ENCODE data around the gene PARM1.
"Not testable (repeated sequence)": the region's sequence is repeated elsewhere in the genome, so short reads cannot be mapped to it uniquely, and the experiment has no call there.

The PARM1 gene

DNA sequence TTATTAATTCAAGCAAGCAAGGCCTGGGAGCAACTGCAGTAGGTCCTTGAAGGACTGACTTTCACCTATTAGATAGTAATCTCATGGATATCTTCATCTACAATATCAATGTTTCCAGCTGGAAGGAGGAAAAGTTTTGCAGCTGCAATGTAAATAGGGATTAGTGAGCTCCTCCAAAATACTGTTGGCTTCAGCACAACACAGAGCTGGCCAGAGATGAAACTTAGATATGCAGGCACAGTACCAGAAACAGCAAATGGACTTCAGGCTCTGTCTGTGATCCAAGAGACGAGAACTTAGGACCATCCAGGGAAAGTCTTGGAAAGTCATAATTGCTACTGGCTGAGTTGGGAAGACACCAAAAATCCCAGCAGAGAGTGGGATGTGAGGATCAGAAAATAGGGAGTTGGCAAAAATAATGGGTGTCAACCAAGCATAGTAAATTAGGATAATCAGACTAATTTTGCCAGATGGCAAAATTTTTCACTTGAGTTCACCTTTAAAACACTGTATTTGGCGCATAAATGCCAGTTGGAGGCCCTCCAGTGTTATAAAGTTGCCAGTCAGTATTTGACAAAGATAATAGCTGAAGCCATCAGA, 57.5 kb downstream of the PARM1 start:
- no peak overlapping the region for H3K4me3 ChIP-seq (ENCODE audit: low read depth in 1 of 2, low read length in 2 of 2)
- no peaks in the 10 kb centered on the region for H3K9me3 ChIP-seq (ENCODE audit: control insufficient read depth in 1 of 2, low read length in 2 of 2)
- no peaks in the 10 kb centered on the region for H3K36me3 ChIP-seq (ENCODE audit: control insufficient read depth in 1 of 2, insufficient read depth in 2 of 2, low read length in 2 of 2)
- H3K4me1 ChIP-seq (ENCODE audit: control insufficient read depth in 1 of 2, insufficient read depth in 2 of 2, low read length in 2 of 2), result no peaks in the 10 kb centered on the region
- no peak overlapping the region for H3K27ac ChIP-seq (ENCODE audit: low read length)
- H3K27me3 ChIP-seq (ENCODE audit: low read depth, low read length), result no peaks in the 10 kb centered on the region

DNA sequence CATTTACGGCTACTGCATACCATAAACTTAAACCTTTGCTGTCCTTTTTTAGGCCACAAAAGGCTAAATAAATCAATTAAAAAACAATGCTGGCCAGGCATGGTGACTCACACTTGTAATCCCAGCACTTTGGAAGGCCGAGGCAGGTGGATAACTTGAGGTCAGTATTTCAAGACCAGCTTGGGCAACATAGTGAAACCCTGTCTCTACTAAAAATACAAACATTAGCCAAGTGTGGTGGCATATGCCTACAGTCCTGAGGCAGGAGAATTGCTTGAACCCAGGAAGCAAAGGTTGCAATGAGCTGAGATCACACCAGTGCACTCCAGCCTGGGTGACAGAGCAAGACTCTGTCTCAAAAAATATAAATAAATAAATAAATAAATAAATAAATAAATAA, 61.5 kb downstream of the PARM1 start:
- not testable (repeated sequence) for H3K4me1 ChIP-seq (ENCODE audit: control insufficient read depth in 1 of 2, insufficient read depth in 2 of 2, low read length in 2 of 2); H3K36me3 ChIP-seq (ENCODE audit: control insufficient read depth in 1 of 2, insufficient read depth in 2 of 2, low read length in 2 of 2); H3K27me3 ChIP-seq (ENCODE audit: low read depth, low read length); H3K4me3 ChIP-seq (ENCODE audit: low read depth in 1 of 2, low read length in 2 of 2); H3K27ac ChIP-seq (ENCODE audit: low read length); H3K9me3 ChIP-seq (ENCODE audit: control insufficient read depth in 1 of 2, low read length in 2 of 2)

- H3K27me3 ChIP-seq (ENCODE audit: low read depth, low read length), result no peaks in the 10 kb centered on the region
These were observed 64.1 kb downstream of the PARM1 start for GRCh38 chr4:74996996-74997395.

DNA sequence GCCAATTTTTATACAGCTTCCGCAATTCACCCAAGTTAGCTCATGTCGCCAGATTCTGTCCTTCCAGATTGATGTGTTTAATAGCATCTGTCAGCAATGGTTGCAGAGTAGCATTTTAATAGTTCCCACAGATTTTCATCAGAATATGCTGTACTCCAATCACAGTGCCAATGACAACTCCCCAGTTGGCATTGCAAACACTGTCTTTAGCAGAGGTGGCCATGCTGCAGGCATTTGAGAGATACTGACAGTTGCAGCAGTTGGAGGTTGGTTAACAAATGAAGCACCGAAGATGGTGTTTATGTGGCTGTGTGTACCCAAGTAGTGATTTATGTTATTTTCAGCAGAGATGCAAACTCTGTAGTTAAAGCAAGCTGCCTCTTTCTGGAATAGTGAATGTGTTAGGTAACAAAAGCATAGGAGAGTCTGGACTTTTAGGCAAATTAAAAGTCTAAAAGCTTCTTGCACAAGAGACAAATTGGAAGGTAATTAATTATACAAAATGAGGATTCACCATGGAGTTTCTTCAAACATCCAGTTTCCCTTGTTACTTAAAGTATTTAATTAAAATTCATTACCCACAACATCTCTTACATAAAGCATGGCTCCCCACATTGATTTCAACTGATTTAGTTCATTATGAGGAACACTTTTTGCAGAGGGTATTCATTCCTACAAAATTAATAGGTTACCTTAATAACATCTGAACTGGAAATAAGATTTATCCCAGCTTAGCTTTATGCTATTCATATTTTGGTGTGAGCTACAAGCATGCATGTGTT, 65.2 kb downstream of the PARM1 start:
- H3K9me3 ChIP-seq (ENCODE audit: control insufficient read depth in 1 of 2, low read length in 2 of 2), result no peaks in the 10 kb centered on the region
- H3K27me3 ChIP-seq (ENCODE audit: low read depth, low read length), result no peaks in the 10 kb centered on the region
- H3K4me3 ChIP-seq (ENCODE audit: low read depth in 1 of 2, low read length in 2 of 2), result no peak overlapping the region
- no peaks in the 10 kb centered on the region for H3K36me3 ChIP-seq (ENCODE audit: control insufficient read depth in 1 of 2, insufficient read depth in 2 of 2, low read length in 2 of 2)
- H3K4me1 ChIP-seq (ENCODE audit: control insufficient read depth in 1 of 2, insufficient read depth in 2 of 2, low read length in 2 of 2), result no peaks in the 10 kb centered on the region
- no peak overlapping the region for H3K27ac ChIP-seq (ENCODE audit: low read length)

More at GRCh38 chr4:74996996-74997395, 64.1 kb downstream of the PARM1 start:
- Histone ChIP-seq H3K27ac (ENCODE audit: low read length) (no peak overlapping the region), H3K4me1 (ENCODE audit: control insufficient read depth in 1 of 2, insufficient read depth in 2 of 2, low read length in 2 of 2) (no peaks in the 10 kb centered on the region), H3K9me3 (ENCODE audit: control insufficient read depth in 1 of 2, low read length in 2 of 2) (no peaks in the 10 kb centered on the region), H3K4me3 (ENCODE audit: low read depth in 1 of 2, low read length in 2 of 2) (no peak overlapping the region), H3K36me3 (ENCODE audit: control insufficient read depth in 1 of 2, insufficient read depth in 2 of 2, low read length in 2 of 2) (no peaks in the 10 kb centered on the region)

DNA sequence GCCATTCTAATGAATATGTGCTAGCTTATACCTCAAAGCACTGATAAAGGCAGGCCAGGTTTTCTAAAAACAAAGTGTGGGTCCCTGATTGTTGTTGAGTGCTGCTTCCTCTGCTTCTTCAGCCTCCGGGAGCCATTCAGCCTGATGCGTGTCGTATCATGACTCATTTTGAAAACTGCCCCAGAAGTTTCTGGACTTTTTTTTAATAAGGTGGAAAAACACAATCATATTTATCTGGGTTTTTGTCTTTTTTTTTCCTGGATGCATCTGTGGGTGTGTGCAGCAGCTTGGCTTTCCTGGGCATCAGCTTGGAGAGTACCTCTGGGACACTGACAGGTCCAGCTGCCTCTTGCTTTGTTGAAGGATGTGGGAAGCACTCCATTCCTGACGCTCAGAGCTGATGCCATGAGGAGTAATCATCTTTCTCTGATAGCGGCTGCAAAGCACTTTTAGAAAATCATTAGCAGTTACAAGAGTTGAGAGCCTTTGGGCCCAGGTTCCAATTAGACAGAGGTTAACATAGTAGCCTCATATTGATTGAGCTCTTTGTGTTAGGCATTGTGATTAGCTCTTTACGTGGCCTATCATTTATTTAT, 66.9 kb downstream of the PARM1 start:
- no peaks in the 10 kb centered on the region for H3K9me3 ChIP-seq (ENCODE audit: control insufficient read depth in 1 of 2, low read length in 2 of 2)
- H3K36me3 ChIP-seq (ENCODE audit: control insufficient read depth in 1 of 2, insufficient read depth in 2 of 2, low read length in 2 of 2), result no peaks in the 10 kb centered on the region
- H3K4me1 ChIP-seq (ENCODE audit: control insufficient read depth in 1 of 2, insufficient read depth in 2 of 2, low read length in 2 of 2), result no peaks in the 10 kb centered on the region
- no peaks in the 10 kb centered on the region for H3K27me3 ChIP-seq (ENCODE audit: low read depth, low read length)
- no peak overlapping the region for H3K4me3 ChIP-seq (ENCODE audit: low read depth in 1 of 2, low read length in 2 of 2)
- no peak overlapping the region for H3K27ac ChIP-seq (ENCODE audit: low read length)

DNA sequence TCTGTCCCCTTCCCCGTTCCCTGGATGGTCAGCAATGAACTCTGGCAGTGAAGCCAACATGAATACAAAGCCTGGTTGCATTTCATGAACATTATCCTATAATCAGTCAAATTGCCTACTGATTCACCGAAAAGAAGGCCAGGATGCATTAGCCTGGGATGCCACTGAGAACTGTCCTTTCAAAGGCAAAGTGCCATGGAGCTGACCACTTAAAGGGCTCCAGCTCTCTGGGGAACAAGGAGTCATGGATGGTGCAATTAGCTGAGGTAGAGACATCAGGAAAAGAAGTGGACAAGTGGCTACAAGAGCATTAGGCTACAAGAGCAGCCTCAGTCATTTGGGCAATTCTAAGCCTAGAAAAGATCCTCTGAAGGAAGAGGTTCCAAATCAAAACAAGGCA, 69.0 kb downstream of the PARM1 start:
- H3K9me3 ChIP-seq (ENCODE audit: control insufficient read depth in 1 of 2, low read length in 2 of 2), result no peaks in the 10 kb centered on the region
- H3K4me3 ChIP-seq (ENCODE audit: low read depth in 1 of 2, low read length in 2 of 2), result no peak overlapping the region
- no peaks in the 10 kb centered on the region for H3K4me1 ChIP-seq (ENCODE audit: control insufficient read depth in 1 of 2, insufficient read depth in 2 of 2, low read length in 2 of 2)
- H3K27me3 ChIP-seq (ENCODE audit: low read depth, low read length), result no peaks in the 10 kb centered on the region
- no peak overlapping the region for H3K27ac ChIP-seq (ENCODE audit: low read length)
- H3K36me3 ChIP-seq (ENCODE audit: control insufficient read depth in 1 of 2, insufficient read depth in 2 of 2, low read length in 2 of 2), result no peaks in the 10 kb centered on the region

DNA sequence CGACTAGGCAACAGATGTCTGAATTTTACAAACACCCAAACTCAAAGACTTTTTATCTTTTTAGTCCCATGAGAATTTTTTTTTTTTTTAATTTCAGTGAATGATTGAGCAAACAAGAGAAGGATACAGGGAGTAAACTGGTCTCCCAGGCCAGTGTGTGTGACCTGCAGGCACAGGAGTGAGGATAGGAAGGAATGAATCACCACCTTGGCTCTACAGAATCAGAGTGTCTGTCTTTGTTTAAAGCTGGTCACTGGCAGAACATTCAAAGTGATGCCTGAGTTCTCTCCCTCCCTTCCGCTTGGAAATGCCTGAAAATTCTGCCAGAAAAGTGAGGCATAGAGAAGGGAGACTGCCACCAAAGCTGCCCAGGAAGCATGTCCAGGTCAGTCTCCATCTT, 69.5 kb downstream of the PARM1 start:
- no peaks in the 10 kb centered on the region for H3K4me1 ChIP-seq (ENCODE audit: control insufficient read depth in 1 of 2, insufficient read depth in 2 of 2, low read length in 2 of 2)
- H3K27me3 ChIP-seq (ENCODE audit: low read depth, low read length), result no peaks in the 10 kb centered on the region
- H3K27ac ChIP-seq (ENCODE audit: low read length), result no peak overlapping the region
- no peak overlapping the region for H3K4me3 ChIP-seq (ENCODE audit: low read depth in 1 of 2, low read length in 2 of 2)
- peaks cover 2 to 3% of the 10 kb centered on the region in 2 donors for H3K9me3 ChIP-seq (ENCODE audit: control insufficient read depth in 1 of 2, low read length in 2 of 2)
- no peaks in the 10 kb centered on the region for H3K36me3 ChIP-seq (ENCODE audit: control insufficient read depth in 1 of 2, insufficient read depth in 2 of 2, low read length in 2 of 2)

- Histone ChIP-seq H3K9me3 (ENCODE audit: control insufficient read depth in 1 of 2, low read length in 2 of 2) (peaks cover 4 to 9% of the 10 kb centered on the region in 2 donors), H3K4me3 (ENCODE audit: low read depth in 1 of 2, low read length in 2 of 2) (no peak overlapping the region), H3K27me3 (ENCODE audit: low read depth, low read length) (no peaks in the 10 kb centered on the region), H3K27ac (ENCODE audit: low read length) (no peak overlapping the region), H3K4me1 (ENCODE audit: control insufficient read depth in 1 of 2, insufficient read depth in 2 of 2, low read length in 2 of 2) (no peaks in the 10 kb centered on the region), H3K36me3 (ENCODE audit: control insufficient read depth in 1 of 2, insufficient read depth in 2 of 2, low read length in 2 of 2) (no peaks in the 10 kb centered on the region)
These were observed 71.1 kb downstream of the PARM1 start for GRCh38 chr4:75003979-75004378.

DNA sequence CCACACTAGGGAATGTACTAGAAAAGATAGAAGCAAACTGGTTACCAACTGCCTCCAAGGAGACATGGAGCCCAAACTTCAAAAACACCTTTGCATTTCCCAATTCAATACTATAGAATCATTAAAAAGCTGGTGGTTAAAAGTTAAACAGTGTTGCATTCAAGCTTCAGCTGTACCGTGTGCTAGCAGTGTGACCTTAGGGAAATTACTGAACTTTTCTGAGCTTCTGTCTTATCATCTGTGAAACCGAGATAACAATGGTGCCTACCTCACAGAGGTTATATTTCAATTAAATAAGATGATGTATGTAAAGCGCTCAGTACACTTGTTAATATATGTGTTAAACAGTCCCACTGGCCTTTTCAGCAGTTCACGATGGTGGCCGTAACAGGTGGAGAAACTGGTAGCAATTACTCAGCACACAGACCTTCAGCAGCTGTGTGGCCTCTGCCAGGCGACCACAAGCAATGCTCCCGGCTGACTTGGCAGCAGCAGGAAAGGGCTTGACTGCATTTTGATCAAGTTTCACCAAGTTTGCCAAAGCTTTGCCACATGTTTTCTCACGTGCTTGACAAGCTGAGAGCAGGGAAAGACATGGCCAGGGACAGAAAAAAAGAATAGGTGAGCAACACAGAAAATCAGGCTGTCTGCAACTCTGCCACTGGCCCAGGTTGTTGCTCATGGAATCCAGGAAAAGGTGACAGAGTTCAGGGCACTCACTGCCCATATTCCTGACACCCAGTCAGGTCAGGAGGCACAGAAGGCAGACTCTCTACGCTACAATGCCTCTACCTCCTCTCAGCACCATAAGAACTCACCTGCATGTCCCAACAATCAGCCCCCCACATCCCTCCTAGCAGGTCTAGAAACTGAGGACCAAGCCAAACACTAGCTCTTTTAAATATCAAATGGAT, 72.1 kb downstream of the PARM1 start:
- no peak overlapping the region for H3K4me3 ChIP-seq (ENCODE audit: low read depth in 1 of 2, low read length in 2 of 2)
- H3K27ac ChIP-seq (ENCODE audit: low read length), result no peak overlapping the region
- H3K4me1 ChIP-seq (ENCODE audit: control insufficient read depth in 1 of 2, insufficient read depth in 2 of 2, low read length in 2 of 2), result no peaks in the 10 kb centered on the region
- peaks cover 4 to 9% of the 10 kb centered on the region in 2 donors for H3K9me3 ChIP-seq (ENCODE audit: control insufficient read depth in 1 of 2, low read length in 2 of 2)
- no peaks in the 10 kb centered on the region for H3K36me3 ChIP-seq (ENCODE audit: control insufficient read depth in 1 of 2, insufficient read depth in 2 of 2, low read length in 2 of 2)
- no peaks in the 10 kb centered on the region for H3K27me3 ChIP-seq (ENCODE audit: low read depth, low read length)

DNA sequence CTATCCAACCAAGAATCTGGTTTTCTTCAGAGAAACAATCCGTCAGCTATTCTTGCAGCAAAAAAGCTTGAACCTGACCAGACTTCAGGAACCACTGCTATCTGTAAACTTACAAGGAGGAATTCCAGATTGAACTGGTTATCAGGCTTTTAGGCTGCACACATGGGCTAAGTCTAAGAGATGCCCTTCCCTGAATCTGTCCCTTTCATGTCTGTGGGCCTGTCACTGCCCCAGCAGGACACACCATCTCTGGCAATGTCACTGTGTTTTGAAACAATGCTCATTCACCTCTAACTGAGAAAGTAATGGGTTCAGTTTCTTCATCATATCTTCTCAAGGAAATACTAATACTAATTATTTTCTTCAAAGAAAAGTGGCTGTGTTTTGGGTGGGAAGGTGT, 72.8 kb downstream of the PARM1 start:
- Histone ChIP-seq H3K27me3 (ENCODE audit: low read depth, low read length) (no peaks in the 10 kb centered on the region), H3K9me3 (ENCODE audit: control insufficient read depth in 1 of 2, low read length in 2 of 2) (peaks cover 4 to 9% of the 10 kb centered on the region in 2 donors), H3K36me3 (ENCODE audit: control insufficient read depth in 1 of 2, insufficient read depth in 2 of 2, low read length in 2 of 2) (no peaks in the 10 kb centered on the region), H3K4me3 (ENCODE audit: low read depth in 1 of 2, low read length in 2 of 2) (no peak overlapping the region), H3K4me1 (ENCODE audit: control insufficient read depth in 1 of 2, insufficient read depth in 2 of 2, low read length in 2 of 2) (no peaks in the 10 kb centered on the region), H3K27ac (ENCODE audit: low read length) (no peak overlapping the region)

DNA sequence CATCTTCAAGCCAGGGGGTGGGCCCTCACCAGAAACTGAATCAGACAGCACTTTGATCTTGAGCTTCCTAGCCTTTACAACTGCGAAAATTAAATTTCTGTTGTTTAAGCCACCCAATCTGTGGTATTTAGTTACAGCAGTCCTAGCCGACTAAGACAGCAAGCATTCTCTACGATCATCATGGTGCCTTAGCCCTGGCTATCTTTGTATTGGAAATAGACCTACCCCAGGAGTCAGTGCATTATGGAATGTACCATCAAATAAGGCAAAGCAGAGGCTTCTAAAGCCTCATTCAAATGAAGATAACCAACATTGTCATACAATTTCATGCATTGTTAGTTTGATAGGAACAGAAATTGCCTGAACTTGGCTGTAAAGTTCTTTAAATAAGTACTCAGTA, 75.0 kb downstream of the PARM1 start:
- H3K9me3 ChIP-seq (ENCODE audit: control insufficient read depth in 1 of 2, low read length in 2 of 2), result peaks cover 4 to 9% of the 10 kb centered on the region in 2 donors
- H3K27ac ChIP-seq (ENCODE audit: low read length), result no peak overlapping the region
- H3K27me3 ChIP-seq (ENCODE audit: low read depth, low read length), result no peaks in the 10 kb centered on the region
- no peaks in the 10 kb centered on the region for H3K4me1 ChIP-seq (ENCODE audit: control insufficient read depth in 1 of 2, insufficient read depth in 2 of 2, low read length in 2 of 2)
- H3K36me3 ChIP-seq (ENCODE audit: control insufficient read depth in 1 of 2, insufficient read depth in 2 of 2, low read length in 2 of 2), result no peaks in the 10 kb centered on the region
- H3K4me3 ChIP-seq (ENCODE audit: low read depth in 1 of 2, low read length in 2 of 2), result no peak overlapping the region
